ENCODE data around the gene SLC25A11.

DNA sequence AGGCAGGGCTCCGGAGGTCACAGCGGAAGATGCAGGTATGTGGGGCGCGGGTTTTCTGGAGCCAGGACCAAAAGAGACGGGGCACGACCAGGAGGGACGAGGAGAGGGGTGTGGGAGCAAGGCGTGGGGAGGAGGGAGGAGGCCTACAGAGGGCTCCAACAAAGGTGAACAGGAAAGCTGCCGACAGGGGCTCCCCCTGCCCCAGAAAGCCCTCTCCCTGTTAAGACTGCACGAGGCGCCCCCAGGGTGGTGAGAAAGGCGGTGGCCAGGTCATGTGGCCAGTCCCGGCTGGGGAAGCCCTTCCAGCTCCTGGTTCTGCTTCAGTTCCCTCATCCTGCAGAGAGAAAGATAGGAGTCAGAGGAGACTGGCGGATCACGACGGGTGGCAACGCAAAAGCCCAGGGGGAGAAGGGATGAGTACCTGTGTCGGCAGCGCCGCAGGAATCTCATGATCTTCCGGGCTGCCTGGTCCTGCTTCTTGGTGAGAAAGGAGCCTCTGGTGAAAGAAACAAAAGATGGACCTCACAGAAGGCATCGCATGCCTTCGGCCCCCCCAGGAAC, 28.7 kb upstream of the SLC25A11 start:
- TF ChIP-seq CTCF (IDR thresholded peaks at IDR 0.05; ENCODE audit: insufficient read depth, low read length, poor library complexity, severe bottlenecking) (no peak), EZH2phosphoT487 (conservative IDR thresholded peaks at IDR 0.05; ENCODE audit: low read length) (no peak)
